ENCODE measurements around the gene NPFFR1. TPM values are rescaled to one million over a fixed set of nuclear protein-coding genes. Genes with fewer than 3 reads are reported as not detected.

The NPFFR1 gene
- total RNA-seq, 2 experiments from 2014 or later = not detected

- Mint-ChIP-seq H3K36me3 (ENCODE audit: low read depth) (no peaks in the 10 kb centered on the region), H3K27ac (no peak overlapping the region), H3K4me1 (no peaks in the 10 kb centered on the region), H3K9me3 (no peaks in the 10 kb centered on the region), H3K27me3 (no peaks in the 10 kb centered on the region), H3K4me3 (no peak overlapping the region)
- no peak for DNase-seq
- ChIA-PET CTCF (no interaction called here), POLR2A (no interaction called here)
Observed at GRCh38 chr10:70308121-70309060, 24.6 kb upstream of the NPFFR1 start.

DNA sequence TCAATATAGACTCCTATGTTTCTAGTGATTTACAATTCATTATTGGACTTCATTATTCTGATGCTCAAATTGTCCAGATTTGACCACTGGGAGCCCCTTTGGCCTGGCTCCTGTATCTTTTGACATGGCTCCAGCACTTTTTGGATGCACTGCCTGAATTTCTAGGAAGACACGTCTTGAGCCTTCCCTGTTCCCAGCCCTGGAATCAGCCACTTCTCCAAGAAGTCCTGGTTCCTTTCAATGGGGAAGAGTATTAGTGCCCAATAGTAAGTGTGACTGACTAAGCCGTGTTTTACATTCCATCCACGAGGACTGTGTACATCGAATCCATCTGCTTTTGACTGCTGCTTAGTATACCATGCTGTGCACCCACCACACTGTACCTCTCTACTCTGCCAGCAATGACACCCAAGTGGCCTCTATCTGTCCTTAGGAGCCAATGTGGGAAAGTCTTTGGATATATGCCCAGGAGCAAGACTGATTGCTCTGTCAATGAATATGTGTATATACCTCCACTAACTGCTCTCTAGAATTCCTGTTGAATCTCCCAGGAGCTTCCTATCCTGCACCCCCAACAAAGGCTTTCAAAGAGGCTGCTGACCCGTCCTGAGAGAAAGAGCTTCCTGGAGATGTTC, 23.2 kb upstream of the NPFFR1 start:
- Mint-ChIP-seq H3K4me3 (no peak overlapping the region), H3K4me1 (no peaks in the 10 kb centered on the region), H3K27ac (no peak overlapping the region), H3K36me3 (ENCODE audit: low read depth) (no peaks in the 10 kb centered on the region), H3K27me3 (no peaks in the 10 kb centered on the region), H3K9me3 (no peaks in the 10 kb centered on the region)
- POLR2A ChIA-PET = no interaction called here
- CTCF ChIA-PET = no interaction called here
- no peak for DNase-seq

DNA sequence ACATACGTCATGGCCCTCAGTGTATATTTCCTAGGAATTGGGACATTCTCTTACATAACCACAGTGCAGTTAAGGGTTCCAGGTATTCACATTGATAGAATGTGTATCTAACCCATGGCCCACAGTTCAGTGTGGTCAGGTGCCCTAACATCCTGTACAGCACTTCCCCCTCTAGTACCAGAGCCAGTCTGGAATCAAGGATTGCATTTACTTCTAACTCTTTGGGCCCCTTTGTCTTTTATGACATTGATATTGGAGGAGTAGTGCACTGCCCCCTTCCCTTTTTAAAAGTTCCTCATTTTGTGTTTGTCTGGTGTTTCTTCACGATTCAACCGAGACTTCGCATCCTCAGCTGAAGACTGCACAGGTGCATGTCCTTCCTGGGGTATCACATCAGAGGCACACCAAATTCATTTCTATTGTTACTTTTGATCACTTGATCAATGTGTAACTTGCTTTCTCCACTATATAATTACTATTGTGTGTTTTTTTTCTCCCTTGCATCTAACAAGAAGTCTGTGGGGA, 22.4 kb upstream of the NPFFR1 start:
- no peak for DNase-seq
- Mint-ChIP-seq H3K36me3 (ENCODE audit: low read depth) (no peaks in the 10 kb centered on the region), H3K27ac (no peak overlapping the region), H3K4me3 (no peak overlapping the region), H3K4me1 (no peaks in the 10 kb centered on the region), H3K9me3 (no peaks in the 10 kb centered on the region), H3K27me3 (no peaks in the 10 kb centered on the region)
- CTCF ChIA-PET = no interaction called here
- POLR2A ChIA-PET = no interaction called here

DNA sequence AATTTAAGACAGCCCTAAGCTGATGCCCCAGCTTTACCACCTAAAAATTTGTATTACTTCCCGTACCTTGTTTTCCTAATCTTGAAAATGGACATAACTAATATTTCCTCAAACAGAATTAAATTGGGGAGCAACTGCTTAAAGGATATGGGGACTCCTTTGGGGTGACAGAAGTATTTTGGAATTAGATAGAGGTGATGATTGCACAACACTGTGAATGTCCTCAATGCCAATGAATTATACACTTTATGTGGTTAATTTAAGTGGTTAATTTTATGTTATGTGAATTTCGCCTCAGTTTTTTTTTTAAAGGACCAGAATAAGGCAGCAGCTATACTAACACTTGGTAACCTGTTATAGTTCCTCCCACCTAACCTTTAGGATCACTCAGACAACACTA, 19.9 kb upstream of the NPFFR1 start:
- no peaks in the 10 kb centered on the region for H3K9me3 Mint-ChIP-seq
- H3K27me3 Mint-ChIP-seq = no peaks in the 10 kb centered on the region
- H3K27ac Mint-ChIP-seq = no peak overlapping the region
- ChIA-PET CTCF (interaction anchor here (0.7 to 1.1 kb wide), 3 partner anchors 11 to 81 kb away, joined by 3 to 4 read pairs (median 3); no protein-coding TSS in a partner anchor), POLR2A (no interaction called here)
- no peaks in the 10 kb centered on the region for H3K36me3 Mint-ChIP-seq (ENCODE audit: low read depth)
- no peak for DNase-seq
- H3K4me1 Mint-ChIP-seq = no peaks in the 10 kb centered on the region
- no peak overlapping the region for H3K4me3 Mint-ChIP-seq

- Mint-ChIP-seq H3K27me3 (no peaks in the 10 kb centered on the region), H3K4me3 (no peak overlapping the region), H3K9me3 (no peaks in the 10 kb centered on the region), H3K27ac (no peak overlapping the region), H3K4me1 (no peaks in the 10 kb centered on the region), H3K36me3 (ENCODE audit: low read depth) (no peaks in the 10 kb centered on the region)
- ChIA-PET POLR2A (interaction anchor here (0.9 kb wide), 1 partner anchor 13 kb away, joined by 3 read pairs; no protein-coding TSS in a partner anchor), CTCF (interaction anchor here (1.0 kb wide), 1 partner anchor 62 kb away, joined by 4 read pairs; no protein-coding TSS in a partner anchor)
- DNase-seq = no peak
Observed at GRCh38 chr10:70302292-70302691, 18.5 kb upstream of the NPFFR1 start.

GRCh38 chr10:70300908-70301597, 17.2 kb upstream of the NPFFR1 start:
- ChIA-PET CTCF (no interaction called here), POLR2A (no interaction called here)
- Mint-ChIP-seq H3K4me3 (no peak overlapping the region), H3K36me3 (ENCODE audit: low read depth) (no peaks in the 10 kb centered on the region), H3K27me3 (no peaks in the 10 kb centered on the region), H3K4me1 (peaks cover 3% of the 10 kb centered on the region), H3K27ac (no peak overlapping the region), H3K9me3 (no peaks in the 10 kb centered on the region)
- DNase-seq = no peak

DNA sequence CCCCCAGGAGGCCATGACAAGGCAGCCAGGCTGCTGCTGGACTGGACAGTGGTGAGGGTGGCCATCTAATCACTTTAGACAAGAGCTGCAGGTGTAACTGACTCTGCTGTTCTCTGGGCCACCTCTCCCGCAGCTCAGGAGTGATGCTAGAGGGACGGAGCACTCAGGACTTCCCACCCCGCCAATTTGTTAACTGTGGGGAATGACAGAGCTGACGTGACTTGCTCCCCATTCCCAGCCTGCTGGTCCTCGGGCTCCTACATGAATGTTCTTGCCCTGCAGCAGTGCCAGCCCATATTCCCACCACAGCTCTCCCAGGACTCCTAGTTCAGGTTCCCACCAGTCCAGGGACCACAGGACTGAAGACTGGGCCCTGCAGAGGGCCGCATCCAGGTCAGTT, 16.7 kb upstream of the NPFFR1 start:
- Mint-ChIP-seq H3K27me3 (no peaks in the 10 kb centered on the region), H3K27ac (no peak overlapping the region), H3K9me3 (no peaks in the 10 kb centered on the region), H3K4me3 (no peak overlapping the region), H3K36me3 (ENCODE audit: low read depth) (no peaks in the 10 kb centered on the region), H3K4me1 (peaks cover 3% of the 10 kb centered on the region)
- CTCF ChIA-PET = no interaction called here
- POLR2A ChIA-PET = no interaction called here
- no peak for DNase-seq

DNA sequence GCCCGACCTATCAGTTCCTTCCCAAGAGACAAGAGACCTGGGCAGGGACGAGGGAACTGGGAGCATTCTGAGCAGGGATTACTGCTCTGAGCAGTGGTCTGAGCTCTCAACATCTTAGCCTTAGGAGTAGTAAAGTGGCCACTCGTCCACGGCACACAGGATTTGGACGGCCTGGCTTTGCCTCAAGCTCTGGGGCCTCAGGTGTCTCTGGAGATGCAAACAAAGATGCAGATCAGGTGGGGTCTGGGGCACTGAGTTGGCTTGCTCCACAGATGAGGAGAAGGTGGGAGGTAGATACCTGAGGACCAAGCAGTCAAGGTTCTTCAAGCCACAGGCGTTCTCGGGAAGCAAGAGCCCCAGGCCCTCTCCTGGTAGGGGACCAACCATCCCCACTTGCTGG, 16.1 kb upstream of the NPFFR1 start:
- Mint-ChIP-seq H3K9me3 (no peaks in the 10 kb centered on the region), H3K4me1 (peaks cover 3% of the 10 kb centered on the region), H3K27ac (no peak overlapping the region), H3K4me3 (no peak overlapping the region), H3K36me3 (ENCODE audit: low read depth) (no peaks in the 10 kb centered on the region), H3K27me3 (no peaks in the 10 kb centered on the region)
- DNase-seq = no peak
- ChIA-PET POLR2A (no interaction called here), CTCF (no interaction called here)

DNA sequence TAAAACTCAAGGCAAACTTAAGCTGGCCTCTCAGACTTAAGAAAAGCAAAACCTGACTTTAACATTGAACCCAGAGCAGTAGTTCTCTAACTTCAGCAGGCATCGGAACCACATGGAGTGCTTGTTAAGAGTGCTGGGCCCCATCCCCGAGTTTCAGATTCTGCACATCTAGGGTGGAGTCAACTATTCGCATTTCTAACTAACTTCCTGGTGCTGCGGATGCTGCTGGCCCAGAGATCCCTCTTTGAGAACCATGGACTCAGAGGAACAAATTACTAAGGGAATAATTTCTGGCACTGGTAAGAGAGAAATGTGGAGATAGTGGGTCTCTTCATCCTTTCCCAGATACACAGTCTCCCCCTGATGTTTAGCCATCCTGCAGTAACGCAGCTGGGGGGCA, 14.6 kb upstream of the NPFFR1 start:
- no peak for DNase-seq
- ChIA-PET CTCF (interaction anchor here (1.1 kb wide), 1 partner anchor 77 kb away, joined by 3 read pairs; no protein-coding TSS in a partner anchor), POLR2A (no interaction called here)
- Mint-ChIP-seq H3K36me3 (ENCODE audit: low read depth) (no peaks in the 10 kb centered on the region), H3K27ac (no peak overlapping the region), H3K4me1 (peaks cover 3% of the 10 kb centered on the region), H3K9me3 (no peaks in the 10 kb centered on the region), H3K4me3 (no peak overlapping the region), H3K27me3 (no peaks in the 10 kb centered on the region)

DNA sequence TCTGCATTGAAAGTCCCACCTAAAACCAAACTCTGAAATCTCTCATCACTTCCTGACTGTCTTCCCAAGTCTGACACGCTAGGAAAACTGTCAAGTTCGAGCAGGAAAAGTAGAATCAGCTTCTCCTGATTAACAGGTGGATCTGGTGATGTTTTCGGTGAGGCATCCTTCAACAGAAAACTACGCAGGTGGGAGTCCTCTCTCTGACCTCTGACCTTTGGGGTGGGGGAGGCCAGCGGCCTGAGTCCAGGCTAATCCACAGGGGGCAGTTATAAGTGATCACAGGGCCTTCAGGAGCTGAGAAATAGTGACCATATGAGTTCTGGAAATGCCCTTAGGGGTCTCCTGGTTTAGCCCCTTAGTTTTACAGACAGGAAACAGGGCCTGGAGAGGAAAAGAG, 13.4 kb upstream of the NPFFR1 start:
- ChIA-PET CTCF (no interaction called here), POLR2A (no interaction called here)
- Mint-ChIP-seq H3K27ac (no peak overlapping the region), H3K9me3 (no peaks in the 10 kb centered on the region), H3K27me3 (no peaks in the 10 kb centered on the region), H3K4me3 (no peak overlapping the region), H3K36me3 (ENCODE audit: low read depth) (no peaks in the 10 kb centered on the region), H3K4me1 (peaks cover 3% of the 10 kb centered on the region)
- no peak for DNase-seq

- H3K9me3 Mint-ChIP-seq = no peaks in the 10 kb centered on the region
- ChIA-PET CTCF (no interaction called here), POLR2A (no interaction called here)
- peaks cover 3% of the 10 kb centered on the region for H3K4me1 Mint-ChIP-seq
- no peak for DNase-seq
- H3K27me3 Mint-ChIP-seq = no peaks in the 10 kb centered on the region
- no peaks in the 10 kb centered on the region for H3K36me3 Mint-ChIP-seq (ENCODE audit: low read depth)
- H3K27ac Mint-ChIP-seq = no peak overlapping the region
- H3K4me3 Mint-ChIP-seq = no peak overlapping the region
Observed at GRCh38 chr10:70296406-70296899, 12.6 kb upstream of the NPFFR1 start.

GRCh38 chr10:70295926-70296325, 12.1 kb upstream of the NPFFR1 start:
- Mint-ChIP-seq H3K27ac (no peak overlapping the region), H3K9me3 (no peaks in the 10 kb centered on the region), H3K27me3 (no peaks in the 10 kb centered on the region), H3K36me3 (ENCODE audit: low read depth) (no peaks in the 10 kb centered on the region), H3K4me1 (peaks cover 3% of the 10 kb centered on the region), H3K4me3 (no peak overlapping the region)
- CTCF ChIA-PET = no interaction called here
- POLR2A ChIA-PET = no interaction called here
- DNase-seq = no peak

DNA sequence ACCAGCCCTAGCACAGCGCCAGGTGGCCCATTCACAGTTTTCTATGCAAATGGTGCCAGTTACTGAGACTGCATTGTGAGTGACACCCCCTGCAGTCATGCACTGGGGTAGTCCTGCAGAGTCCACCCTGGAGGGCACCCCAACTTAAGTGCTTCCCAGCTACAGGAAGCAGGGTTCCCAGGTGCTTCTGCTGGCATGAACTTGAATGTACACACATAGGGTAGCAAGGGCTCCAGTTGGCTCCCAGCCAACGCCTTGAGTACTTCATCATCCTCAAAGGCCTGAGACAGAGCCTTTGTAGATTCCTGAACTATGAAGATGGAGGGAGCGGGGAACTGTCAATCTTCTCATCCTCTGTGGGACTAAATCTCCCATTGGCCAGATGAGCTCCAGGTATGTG, 11.5 kb upstream of the NPFFR1 start:
- POLR2A ChIA-PET = no interaction called here
- DNase-seq = no peak
- Mint-ChIP-seq H3K27me3 (no peaks in the 10 kb centered on the region), H3K4me3 (no peak overlapping the region), H3K9me3 (no peaks in the 10 kb centered on the region), H3K27ac (no peak overlapping the region), H3K36me3 (ENCODE audit: low read depth) (no peaks in the 10 kb centered on the region), H3K4me1 (peaks cover 3% of the 10 kb centered on the region)
- CTCF ChIA-PET = no interaction called here
